Calu3 (cell line): ENCODE data around the gene ZDHHC16. TPM values are rescaled to one million over a fixed set of nuclear protein-coding genes. Genes with fewer than 3 reads are reported as not detected.
"Not testable (repeated sequence)": the region's sequence is repeated elsewhere in the genome, so short reads cannot be mapped to it uniquely, and the experiment has no call there.

Source experiments
- BruUV-seq: library from RNA; stranded (reverse); fragments of 400-500 nt; replicated peaks from 2 replicates; lab custom pipeline; 2021; lab: Mats Ljungman, UMichigan
- CTCF ChIA-PET: fragments of 300-600 bp; sonication (Branson Sonifier 250); formaldehyde crosslinking; loops from one replicate; lab custom pipeline; 2022; ENCODE audit warnings: antibody characterized with exemption; lab: Charles Lee
- DNase-seq: peaks from one replicate; pipeline ENCODE4 v3.0.0; 2022
- H3K27ac Mint-ChIP-seq: one replicate; pipeline ENCODE4 v1.8.0; 2022; ENCODE audit warnings: mixed read lengths; ENCODE audit not compliant: unreplicated experiment
- H3K27me3 Mint-ChIP-seq: one replicate; pipeline ENCODE4 v1.8.0; 2022; ENCODE audit warnings: mixed read lengths; ENCODE audit not compliant: unreplicated experiment
- H3K36me3 Mint-ChIP-seq: one replicate; pipeline ENCODE4 v1.8.0; 2022; ENCODE audit warnings: mild to moderate bottlenecking, moderate library complexity, mixed read lengths; ENCODE audit not compliant: insufficient read depth, unreplicated experiment
- H3K4me1 Mint-ChIP-seq: one replicate; pipeline ENCODE4 v1.8.0; 2022; ENCODE audit warnings: mild to moderate bottlenecking, low read depth, mixed read lengths; ENCODE audit not compliant: unreplicated experiment
- H3K4me3 Mint-ChIP-seq: one replicate; pipeline ENCODE4 v1.8.0; 2022; ENCODE audit warnings: mild to moderate bottlenecking, low read depth, moderate library complexity, mixed read lengths; ENCODE audit not compliant: unreplicated experiment
- H3K9me3 Mint-ChIP-seq: one replicate; pipeline ENCODE4 v1.8.0; 2022; ENCODE audit warnings: low read depth, mixed read lengths; ENCODE audit not compliant: unreplicated experiment
- intact Hi-C: fragments of 100-400 bp; cut with micrococcal nuclease; formaldehyde crosslinking; loops from one replicate; pipeline ENCODE4 v1.10.0; 2022; ENCODE audit not compliant: unreplicated experiment
- total RNA-seq: library from RNA; stranded (reverse); gene quantifications from 2 replicates; pipeline ENCODE4 v1.2.3, GENCODE V29; 2022
- TF ChIP-seq, protein P1 (sequence below): fragments of 200-600 bp; IDR thresholded peaks from one replicate; pipeline ENCODE4 v1.8.0; 2022; ENCODE audit warnings: antibody characterized with exemption; ENCODE audit not compliant: unreplicated experiment

Gene ZDHHC16
- total RNA-seq, 1 experiment from 2014 or later, result 27.7 TPM

DNA sequence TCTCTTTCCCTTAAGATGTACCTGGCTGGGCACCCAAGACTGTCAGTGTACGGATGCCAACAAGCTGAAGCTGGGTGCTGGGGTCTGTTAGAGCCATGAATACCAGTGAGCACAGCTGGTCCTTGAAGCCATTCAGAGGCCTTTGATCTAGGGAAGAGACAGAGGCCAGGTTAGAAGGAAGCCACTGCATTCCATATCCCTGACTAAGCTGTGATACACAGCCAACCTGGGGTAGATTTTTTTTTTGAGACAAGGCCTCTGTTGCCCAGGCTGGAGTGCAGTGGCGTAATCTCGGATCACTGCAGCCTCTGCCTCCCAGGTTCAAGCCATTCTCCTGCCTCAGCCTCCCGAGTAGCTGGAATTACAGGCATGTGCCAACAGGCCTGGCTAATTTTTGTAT is 20.8 kb downstream of the ZDHHC16 start:
- intact Hi-C loops, result no loop called here
- Mint-ChIP-seq H3K36me3 (peaks cover 14% of the 10 kb centered on the region), H3K27ac (peak overlapping the region; percentile 59), H3K9me3 (no peaks in the 10 kb centered on the region), H3K4me3 (no peak overlapping the region), H3K27me3 (no peaks in the 10 kb centered on the region), H3K4me1 (no peaks in the 10 kb centered on the region)
- BruUV-seq, result no TSS peak
- DNase-seq, result no peak
- TF ChIP-seq, protein P1, sequence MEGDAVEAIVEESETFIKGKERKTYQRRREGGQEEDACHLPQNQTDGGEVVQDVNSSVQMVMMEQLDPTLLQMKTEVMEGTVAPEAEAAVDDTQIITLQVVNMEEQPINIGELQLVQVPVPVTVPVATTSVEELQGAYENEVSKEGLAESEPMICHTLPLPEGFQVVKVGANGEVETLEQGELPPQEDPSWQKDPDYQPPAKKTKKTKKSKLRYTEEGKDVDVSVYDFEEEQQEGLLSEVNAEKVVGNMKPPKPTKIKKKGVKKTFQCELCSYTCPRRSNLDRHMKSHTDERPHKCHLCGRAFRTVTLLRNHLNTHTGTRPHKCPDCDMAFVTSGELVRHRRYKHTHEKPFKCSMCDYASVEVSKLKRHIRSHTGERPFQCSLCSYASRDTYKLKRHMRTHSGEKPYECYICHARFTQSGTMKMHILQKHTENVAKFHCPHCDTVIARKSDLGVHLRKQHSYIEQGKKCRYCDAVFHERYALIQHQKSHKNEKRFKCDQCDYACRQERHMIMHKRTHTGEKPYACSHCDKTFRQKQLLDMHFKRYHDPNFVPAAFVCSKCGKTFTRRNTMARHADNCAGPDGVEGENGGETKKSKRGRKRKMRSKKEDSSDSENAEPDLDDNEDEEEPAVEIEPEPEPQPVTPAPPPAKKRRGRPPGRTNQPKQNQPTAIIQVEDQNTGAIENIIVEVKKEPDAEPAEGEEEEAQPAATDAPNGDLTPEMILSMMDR, result no peak
- CTCF ChIA-PET, result no interaction called here

DNA sequence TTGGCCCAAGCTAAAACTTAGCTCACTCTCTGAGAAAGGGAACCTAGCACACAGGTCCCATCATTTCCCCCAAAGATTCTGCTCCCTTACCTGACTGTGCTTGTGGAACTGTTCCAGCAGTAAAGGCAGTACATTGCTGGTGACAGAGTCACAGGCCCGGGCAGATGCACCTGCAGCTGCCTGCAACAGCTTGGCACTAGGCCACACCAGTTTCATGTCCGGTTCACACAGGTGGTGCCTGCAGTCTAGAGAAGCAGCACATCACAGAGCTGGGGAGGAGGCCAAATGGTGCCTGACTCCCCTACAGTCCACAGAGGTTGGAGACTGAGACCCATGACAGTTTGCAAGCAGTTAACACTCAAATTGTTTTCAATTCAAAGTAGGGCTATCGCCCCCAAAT is 22.2 kb downstream of the ZDHHC16 start:
- peaks cover 18% of the 10 kb centered on the region for H3K36me3 Mint-ChIP-seq
- CTCF ChIA-PET, result no interaction called here
- H3K27ac Mint-ChIP-seq, result no peak overlapping the region
- no peak overlapping the region for H3K4me3 Mint-ChIP-seq
- H3K27me3 Mint-ChIP-seq, result no peaks in the 10 kb centered on the region
- BruUV-seq, result no TSS peak
- no peaks in the 10 kb centered on the region for H3K9me3 Mint-ChIP-seq
- TF ChIP-seq, protein P1, result no peak
- intact Hi-C loops, result no loop called here
- DNase-seq, result no peak
- no peaks in the 10 kb centered on the region for H3K4me1 Mint-ChIP-seq

DNA sequence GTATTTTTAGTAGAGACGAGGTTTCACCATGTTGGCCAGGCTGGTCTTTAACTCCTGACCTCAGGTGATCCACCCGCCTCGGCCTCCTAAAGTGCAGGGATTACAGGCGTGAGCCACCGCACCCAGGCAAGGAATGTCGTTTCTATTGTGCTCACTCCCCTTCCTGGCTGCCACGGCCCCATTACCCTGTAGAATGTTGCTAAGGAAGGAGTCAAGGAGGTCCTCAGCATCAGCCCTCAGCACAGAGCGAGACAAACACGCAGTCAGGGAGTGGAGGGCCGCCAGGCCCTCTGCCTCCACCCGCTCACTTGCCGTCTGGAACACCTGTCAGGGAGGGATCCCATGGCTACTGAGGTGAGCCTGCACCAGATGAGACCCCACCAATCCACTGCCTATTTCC is 22.8 kb downstream of the ZDHHC16 start:
- CTCF ChIA-PET, H3K27me3 Mint-ChIP-seq, H3K9me3 Mint-ChIP-seq, intact Hi-C loops, H3K4me3 Mint-ChIP-seq, BruUV-seq, DNase-seq, H3K4me1 Mint-ChIP-seq, H3K27ac Mint-ChIP-seq: not testable (repeated sequence)
- H3K36me3 Mint-ChIP-seq, result peaks cover 15% of the 10 kb centered on the region

DNA sequence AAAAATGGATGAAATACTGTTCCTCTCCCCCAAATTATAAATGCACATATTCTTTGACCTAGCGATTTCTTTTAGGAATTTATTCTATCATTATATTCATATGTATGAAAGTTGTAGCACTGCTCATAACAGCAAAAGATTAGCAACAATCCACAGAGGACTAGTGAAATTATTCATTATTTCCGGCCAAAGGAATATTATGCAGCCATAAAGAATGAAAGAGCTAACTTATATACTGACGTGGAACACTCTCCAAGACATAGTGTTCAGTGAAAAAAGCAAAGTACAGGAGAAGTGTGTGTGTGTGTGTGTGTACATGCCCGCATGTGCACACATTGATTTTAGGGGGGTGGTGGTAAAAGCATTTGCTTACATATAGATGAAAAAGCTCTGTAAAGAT is 28.9 kb downstream of the ZDHHC16 start:
- CTCF ChIA-PET, result no interaction called here
- intact Hi-C loops, result no loop called here
- Mint-ChIP-seq H3K36me3 (peaks cover 13% of the 10 kb centered on the region), H3K4me3 (no peak overlapping the region), H3K27me3 (no peaks in the 10 kb centered on the region), H3K9me3 (no peaks in the 10 kb centered on the region), H3K27ac (no peak overlapping the region), H3K4me1 (no peaks in the 10 kb centered on the region)
- no TSS peak for BruUV-seq
- DNase-seq, result no peak
- TF ChIP-seq, protein P1, result no peak

DNA sequence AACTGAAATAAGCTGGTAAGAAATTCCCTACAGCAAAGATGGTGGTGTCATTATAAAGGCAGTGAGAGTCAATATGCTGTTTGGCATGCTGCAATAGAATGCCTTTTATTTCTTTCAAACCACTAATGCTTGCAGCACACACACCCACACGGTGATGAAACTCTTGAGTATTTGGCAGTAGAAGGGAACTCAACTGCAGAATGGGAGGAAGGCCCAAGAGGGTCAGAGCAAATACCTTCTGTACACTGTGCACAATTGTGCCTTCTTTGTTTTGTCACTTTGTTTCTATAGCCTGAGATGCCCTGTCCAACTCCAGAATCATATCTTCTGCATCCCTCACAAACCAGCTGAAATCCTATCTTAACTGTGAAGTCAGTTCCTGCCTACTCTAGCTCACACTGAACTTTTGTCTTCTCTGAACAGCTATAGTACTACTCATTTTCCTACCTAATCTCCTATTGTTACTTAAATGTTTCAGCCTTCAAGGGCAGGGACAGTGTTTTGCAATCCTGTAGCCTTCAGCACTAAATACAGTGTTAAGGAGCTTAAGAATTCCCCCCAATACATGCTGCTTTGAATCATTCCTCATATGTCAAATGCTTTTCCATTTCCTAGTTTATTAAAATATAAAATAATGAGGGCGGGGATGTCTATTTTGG is 30.1 kb downstream of the ZDHHC16 start:
- no peak for DNase-seq
- CTCF ChIA-PET, result interaction anchor here (0.6 kb wide), 1 partner anchor 58 kb away, joined by 3 read pairs; no protein-coding TSS in a partner anchor
- H3K4me3 Mint-ChIP-seq, result no peak overlapping the region
- BruUV-seq, result no TSS peak
- peaks cover 21% of the 10 kb centered on the region for H3K36me3 Mint-ChIP-seq
- H3K27me3 Mint-ChIP-seq, result no peaks in the 10 kb centered on the region
- no peaks in the 10 kb centered on the region for H3K9me3 Mint-ChIP-seq
- no peak overlapping the region for H3K27ac Mint-ChIP-seq
- H3K4me1 Mint-ChIP-seq, result no peaks in the 10 kb centered on the region
- intact Hi-C loops, result no loop called here
- TF ChIP-seq, protein P1, result no peak

DNA sequence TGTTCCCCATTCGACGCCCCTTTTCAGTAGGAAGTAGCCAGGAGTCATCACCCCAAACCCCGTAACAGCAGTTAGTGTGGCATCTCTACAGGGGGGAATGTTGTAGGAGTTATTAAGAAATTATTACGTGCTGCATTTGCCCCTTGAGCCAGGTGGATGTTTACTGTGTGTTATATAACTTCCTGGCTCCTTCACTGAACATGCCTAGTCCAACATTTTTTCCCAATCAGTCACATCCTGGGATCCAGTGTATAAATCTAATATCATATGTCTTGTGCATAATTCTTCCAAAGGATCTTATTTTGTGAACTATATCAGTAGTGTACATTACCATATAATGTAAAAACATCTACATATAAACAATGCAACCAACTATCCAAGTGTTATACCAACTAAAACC is 33.4 kb downstream of the ZDHHC16 start:
- H3K9me3 Mint-ChIP-seq, H3K4me3 Mint-ChIP-seq, DNase-seq, intact Hi-C loops, H3K4me1 Mint-ChIP-seq, BruUV-seq, H3K27ac Mint-ChIP-seq, CTCF ChIA-PET, H3K27me3 Mint-ChIP-seq: not testable (repeated sequence)
- H3K36me3 Mint-ChIP-seq, result peaks cover 17% of the 10 kb centered on the region
